Loucy (cell line): Measurements from ENCODE around the gene GPR84.
"Not testable (repeated sequence)": the region's sequence is repeated elsewhere in the genome, so short reads cannot be mapped to it uniquely, and the experiment has no call there.

Experiments used
- H2AFZ ChIP-seq: fragments of 200-600 bp; sonication (generic); 2 replicates; pipeline ENCODE4 v1.6.0; 2016; ENCODE audit warnings: antibody characterized with exemption, mild to moderate bottlenecking, low read length, moderate library complexity
- H3F3A ChIP-seq: fragments of 200-600 bp; 2 replicates; pipeline ENCODE4 v1.6.0; 2016; ENCODE audit warnings: antibody characterized with exemption, low read depth, mild to moderate bottlenecking
- H3K27me3 ChIP-seq: fragments of 200-600 bp; sonication (generic); 2 replicates; pipeline ENCODE4 v1.6.1; 2014; ENCODE audit warnings: low read length, mild to moderate bottlenecking; ENCODE audit not compliant: insufficient read depth, poor library complexity, severe bottlenecking
- H3K36me3 ChIP-seq: fragments of 200-600 bp; sonication (generic); 2 replicates; pipeline ENCODE4 v1.6.1; 2016; ENCODE audit warnings: low read length; ENCODE audit not compliant: insufficient read depth
- H3K4me1 ChIP-seq: fragments of 200-600 bp; sonication (generic); 2 replicates; pipeline ENCODE4 v1.5.1; 2014; ENCODE audit warnings: low read length, mild to moderate bottlenecking; ENCODE audit not compliant: insufficient read depth, poor library complexity, severe bottlenecking
- H3K4me2 ChIP-seq: fragments of 200-600 bp; sonication (generic); 2 replicates; pipeline ENCODE4 v1.6.0; 2014; ENCODE audit warnings: antibody characterized with exemption, low read length, low read depth, mild to moderate bottlenecking; ENCODE audit not compliant: poor library complexity, severe bottlenecking
- H3K4me3 ChIP-seq: fragments of 200-600 bp; sonication (generic); 2 replicates; pipeline ENCODE4 v1.5.1; 2014; ENCODE audit warnings: low read length, mild to moderate bottlenecking, mixed read lengths; ENCODE audit not compliant: poor library complexity, severe bottlenecking
- H3K79me2 ChIP-seq: fragments of 200-600 bp; sonication (generic); 2 replicates; pipeline ENCODE4 v1.6.1; 2014; ENCODE audit warnings: low read length; ENCODE audit not compliant: insufficient read depth
- H3K9ac ChIP-seq: fragments of 200-600 bp; sonication (generic); 2 replicates; pipeline ENCODE4 v1.6.0; 2014; ENCODE audit warnings: mild to moderate bottlenecking, low read depth, low read length, moderate library complexity; ENCODE audit not compliant: poor library complexity, severe bottlenecking
- H3K9me2 ChIP-seq: fragments of 200-600 bp; sonication (generic); replicated peaks from 2 replicates; pipeline ENCODE4 v1.6.1; 2016; ENCODE audit warnings: low read depth, low read length, mixed read lengths
- H3K9me3 ChIP-seq: fragments of 200-600 bp; sonication (generic); 2 replicates; pipeline ENCODE4 v1.6.1; 2014; ENCODE audit warnings: mild to moderate bottlenecking, antibody characterized with exemption, low read length, low read depth; ENCODE audit not compliant: insufficient read depth
- H4K20me1 ChIP-seq: fragments of 200-600 bp; sonication (generic); 2 replicates; pipeline ENCODE4 v1.6.0; 2014; ENCODE audit warnings: antibody characterized with exemption, low read length, mild to moderate bottlenecking; ENCODE audit not compliant: insufficient read depth, poor library complexity, severe bottlenecking
- EZH2phosphoT487 ChIP-seq: fragments of 200-600 bp; IDR thresholded peaks from 2 replicates; pipeline ENCODE4 v1.6.1; 2018; ENCODE audit warnings: antibody characterized with exemption, mild to moderate bottlenecking, moderate library complexity, borderline replicate concordance
- TF ChIP-seq, protein P1 (sequence below): fragments of 200-600 bp; sonication (generic); conservative IDR thresholded peaks from 2 replicates; pipeline ENCODE4 v1.5.1; 2014; ENCODE audit warnings: mild to moderate bottlenecking, antibody characterized with exemption, low read length

Gene GPR84

DNA sequence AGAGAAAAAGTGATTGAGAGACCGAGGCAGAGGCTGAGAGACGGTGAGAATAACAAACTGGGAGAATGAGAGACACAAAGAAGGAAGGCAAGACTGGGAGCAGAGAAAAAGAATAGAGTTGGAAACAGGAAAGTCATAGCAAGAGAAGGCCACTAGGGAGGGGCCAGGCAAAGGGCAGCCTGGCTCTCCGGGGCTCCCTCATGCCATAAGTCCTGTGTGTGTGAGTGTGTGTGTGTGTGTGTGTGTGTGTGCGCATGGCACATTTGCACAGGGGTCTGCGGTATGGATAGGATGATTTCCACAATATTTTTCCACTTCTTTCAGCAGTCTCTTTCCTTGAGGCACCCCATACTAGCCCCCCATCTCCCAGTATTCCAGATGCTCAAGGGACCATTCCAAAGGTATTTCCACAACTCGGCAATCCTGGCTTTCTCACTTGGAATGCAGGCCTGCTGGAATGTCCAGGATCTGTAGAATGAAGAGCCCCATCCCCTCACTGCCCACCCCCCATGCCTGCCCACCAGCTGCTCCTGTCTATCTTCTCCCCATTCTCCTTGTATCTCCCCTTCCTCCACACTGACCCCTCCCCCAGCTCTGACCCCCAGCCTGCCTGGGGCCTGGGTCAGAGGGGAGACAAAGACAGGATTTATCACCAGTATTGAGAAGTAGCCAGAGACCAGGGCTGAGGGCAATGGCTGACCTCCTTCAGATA lies 9.0 kb downstream of the GPR84 start:
- Histone ChIP-seq H3F3A (0 out of 2 replicates have a peak, but pooled peaks cover 2% of the 10 kb centered on the region), H3K79me2 (peaks cover 9% of the 10 kb centered on the region; the same call in 1 of the 2 replicates), H2AFZ (no peak overlapping the region), H3K27me3 (no peaks in the 10 kb centered on the region), H3K36me3 (peaks cover 13% of the 10 kb centered on the region; the same call in 1 of the 2 replicates), H4K20me1 (no peaks in the 10 kb centered on the region), H3K9me3 (no peaks in the 10 kb centered on the region), H3K9me2 (no peaks in the 10 kb centered on the region), H3K4me1 (peaks cover 33% of the 10 kb centered on the region), H3K4me3 (no peak overlapping the region), H3K4me2 (no peak overlapping the region), H3K9ac (no peak overlapping the region)
- TF ChIP-seq, protein P1, sequence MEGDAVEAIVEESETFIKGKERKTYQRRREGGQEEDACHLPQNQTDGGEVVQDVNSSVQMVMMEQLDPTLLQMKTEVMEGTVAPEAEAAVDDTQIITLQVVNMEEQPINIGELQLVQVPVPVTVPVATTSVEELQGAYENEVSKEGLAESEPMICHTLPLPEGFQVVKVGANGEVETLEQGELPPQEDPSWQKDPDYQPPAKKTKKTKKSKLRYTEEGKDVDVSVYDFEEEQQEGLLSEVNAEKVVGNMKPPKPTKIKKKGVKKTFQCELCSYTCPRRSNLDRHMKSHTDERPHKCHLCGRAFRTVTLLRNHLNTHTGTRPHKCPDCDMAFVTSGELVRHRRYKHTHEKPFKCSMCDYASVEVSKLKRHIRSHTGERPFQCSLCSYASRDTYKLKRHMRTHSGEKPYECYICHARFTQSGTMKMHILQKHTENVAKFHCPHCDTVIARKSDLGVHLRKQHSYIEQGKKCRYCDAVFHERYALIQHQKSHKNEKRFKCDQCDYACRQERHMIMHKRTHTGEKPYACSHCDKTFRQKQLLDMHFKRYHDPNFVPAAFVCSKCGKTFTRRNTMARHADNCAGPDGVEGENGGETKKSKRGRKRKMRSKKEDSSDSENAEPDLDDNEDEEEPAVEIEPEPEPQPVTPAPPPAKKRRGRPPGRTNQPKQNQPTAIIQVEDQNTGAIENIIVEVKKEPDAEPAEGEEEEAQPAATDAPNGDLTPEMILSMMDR = no peak
- no peak for TF ChIP-seq EZH2phosphoT487

DNA sequence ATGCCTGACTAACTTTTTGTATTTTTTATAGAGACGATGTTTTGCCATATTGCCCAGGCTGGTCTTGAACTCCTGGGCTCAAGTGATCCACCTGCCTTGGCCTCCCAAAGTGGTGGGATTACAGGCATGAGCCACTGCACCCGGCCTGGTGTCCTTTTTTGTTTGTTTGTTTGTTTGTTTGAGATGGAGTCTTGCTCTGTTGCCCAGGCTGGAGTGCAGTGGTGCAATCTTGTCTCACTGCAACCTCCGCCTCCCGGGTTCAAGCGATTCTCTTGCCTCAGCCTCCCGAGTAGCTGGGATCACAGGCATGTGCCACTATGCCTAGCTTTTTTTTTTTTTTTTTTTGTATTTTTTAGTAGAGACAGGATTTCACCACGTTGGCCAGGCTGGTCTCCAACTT lies 10.0 kb downstream of the GPR84 start:
- H3K36me3 ChIP-seq = peaks cover 23% of the 10 kb centered on the region; the same call in 1 of the 2 replicates
- H3K27me3 ChIP-seq, H3K9ac ChIP-seq, H3F3A ChIP-seq, H3K4me2 ChIP-seq, H3K79me2 ChIP-seq, H3K9me2 ChIP-seq, H3K9me3 ChIP-seq, H3K4me3 ChIP-seq, H4K20me1 ChIP-seq, H2AFZ ChIP-seq: not testable (repeated sequence)
- H3K4me1 ChIP-seq = peaks cover 26% of the 10 kb centered on the region

DNA sequence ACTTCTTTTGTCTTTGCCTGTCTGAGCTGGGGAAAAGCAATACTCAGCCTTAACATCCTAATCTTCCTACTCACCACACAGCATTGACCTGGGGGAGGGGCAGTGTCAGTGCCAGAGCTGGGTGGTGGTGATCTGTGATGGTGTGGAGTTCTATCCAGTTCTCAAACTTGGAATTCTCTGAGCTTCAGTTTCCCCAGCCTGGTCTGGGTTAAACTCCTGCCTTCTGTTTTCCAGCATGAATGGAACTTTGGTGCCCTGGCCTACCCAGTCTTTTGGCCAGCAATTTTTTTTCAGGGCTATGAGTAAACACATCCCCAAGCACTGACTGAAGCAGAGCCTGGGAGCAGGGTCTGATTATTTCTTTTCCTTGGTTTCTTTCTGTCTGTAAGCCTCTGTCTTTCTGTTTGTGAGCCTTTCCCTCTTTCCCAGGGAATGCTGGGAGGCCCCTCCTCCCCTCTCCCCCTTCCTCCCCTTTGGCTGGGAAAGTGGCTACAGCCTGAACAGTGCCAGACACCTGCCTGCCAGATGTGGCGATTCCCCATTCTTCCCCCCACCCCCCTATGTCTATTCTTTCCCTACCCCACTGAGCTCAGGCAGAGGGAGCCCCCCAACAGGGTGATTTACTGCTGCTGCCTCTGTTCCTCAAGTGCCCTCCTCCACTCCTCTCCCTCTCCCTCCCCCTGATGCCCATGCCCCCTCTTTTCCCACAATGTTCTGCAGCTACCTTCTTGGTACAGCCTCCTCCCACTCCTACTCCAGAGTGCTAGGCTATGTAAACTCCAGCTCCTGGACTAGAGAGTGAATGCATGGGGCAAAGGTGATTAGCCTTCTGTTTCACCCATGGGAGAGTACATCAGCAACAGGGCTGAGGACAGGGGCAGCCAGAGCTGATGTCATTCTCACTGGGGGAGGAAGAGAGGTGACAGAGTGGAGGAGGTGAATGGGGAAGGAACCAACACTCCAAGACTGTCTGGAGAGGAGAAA lies 11.1 kb downstream of the GPR84 start:
- H3K9me2 ChIP-seq = no peaks in the 10 kb centered on the region
- H3K4me3 ChIP-seq = no peak overlapping the region
- peaks cover 23% of the 10 kb centered on the region; the same call in 1 of the 2 replicates for H3K36me3 ChIP-seq
- no peak overlapping the region for H2AFZ ChIP-seq
- no peak overlapping the region for H3K9ac ChIP-seq
- H3F3A ChIP-seq = no peaks in the 10 kb centered on the region
- no peaks in the 10 kb centered on the region for H4K20me1 ChIP-seq
- H3K79me2 ChIP-seq = peaks cover 9% of the 10 kb centered on the region; the same call in 1 of the 2 replicates
- peaks cover 20% of the 10 kb centered on the region for H3K4me1 ChIP-seq
- no peak overlapping the region for H3K4me2 ChIP-seq
- H3K9me3 ChIP-seq = no peaks in the 10 kb centered on the region
- H3K27me3 ChIP-seq = no peaks in the 10 kb centered on the region
- TF ChIP-seq, protein P1 = no peak
- no peak for TF ChIP-seq EZH2phosphoT487
